NCI-H1930 (cell line): ENCODE measurements around the gene GNA12.

Source experiments
- DNase-seq, 2 experiments: peaks; one replicate each; lab custom pipeline; 2025; lab: John Stamatoyannopoulos, UW

Gene GNA12

DNA sequence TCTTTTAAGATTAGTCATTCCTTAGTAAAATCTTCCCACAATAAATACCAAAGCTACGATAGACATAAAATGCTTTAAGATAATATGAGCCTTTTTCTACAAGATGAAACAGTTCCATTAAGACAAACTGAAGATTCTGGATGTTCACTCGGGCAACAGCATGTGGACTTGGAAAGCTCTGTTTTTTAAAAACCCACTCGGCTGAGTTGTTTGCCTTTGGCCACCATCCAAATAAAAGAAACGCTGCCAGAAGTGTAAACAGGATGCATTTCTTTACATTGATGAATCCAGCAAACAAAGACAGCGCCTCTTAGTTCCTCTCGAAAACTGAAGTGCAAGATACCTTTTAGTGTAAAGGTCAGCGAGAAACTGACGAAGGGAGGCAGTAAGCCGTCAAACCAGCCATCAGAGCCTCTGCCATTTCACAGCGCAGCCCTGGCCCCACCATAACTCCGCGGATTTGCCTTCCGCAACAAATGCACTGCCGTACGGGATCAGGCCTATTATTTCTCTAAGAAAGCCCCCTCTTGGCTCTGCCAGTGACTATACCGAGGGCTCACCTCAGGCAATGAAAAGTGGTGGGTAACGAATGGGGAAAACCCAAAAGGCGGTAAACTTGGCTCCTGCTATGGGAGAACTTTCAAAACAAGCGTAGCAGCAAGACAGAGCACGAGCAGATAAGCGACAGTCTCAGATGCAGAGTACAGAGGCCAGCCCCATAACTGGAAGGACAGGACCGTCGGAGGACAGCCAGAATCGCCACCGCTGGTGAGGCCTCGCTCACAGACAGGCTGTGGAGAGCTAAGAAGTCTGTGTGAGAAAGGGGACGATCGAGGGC, 41.4 kb downstream of the GNA12 start:
- DNase-seq, result no peak

DNA sequence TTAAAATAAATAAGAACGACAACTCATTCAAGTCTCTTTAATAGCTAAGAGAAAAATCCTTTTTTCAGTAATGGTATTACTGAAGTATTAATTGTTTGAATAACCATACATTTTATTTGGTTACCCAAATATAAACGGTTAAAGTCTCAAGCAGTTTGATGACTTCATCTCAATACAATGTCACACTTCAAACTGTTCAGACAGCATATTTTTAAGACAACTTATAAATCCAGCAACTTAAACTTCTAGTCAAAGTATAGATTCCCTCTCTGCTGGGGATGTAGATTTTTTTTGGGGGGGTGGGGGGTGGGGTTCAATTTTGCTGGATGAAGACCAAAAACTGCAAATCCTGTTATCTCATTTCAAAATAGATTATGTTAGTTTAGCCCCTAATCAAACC, 42.0 kb downstream of the GNA12 start:
- DNase-seq, result no peak

DNA sequence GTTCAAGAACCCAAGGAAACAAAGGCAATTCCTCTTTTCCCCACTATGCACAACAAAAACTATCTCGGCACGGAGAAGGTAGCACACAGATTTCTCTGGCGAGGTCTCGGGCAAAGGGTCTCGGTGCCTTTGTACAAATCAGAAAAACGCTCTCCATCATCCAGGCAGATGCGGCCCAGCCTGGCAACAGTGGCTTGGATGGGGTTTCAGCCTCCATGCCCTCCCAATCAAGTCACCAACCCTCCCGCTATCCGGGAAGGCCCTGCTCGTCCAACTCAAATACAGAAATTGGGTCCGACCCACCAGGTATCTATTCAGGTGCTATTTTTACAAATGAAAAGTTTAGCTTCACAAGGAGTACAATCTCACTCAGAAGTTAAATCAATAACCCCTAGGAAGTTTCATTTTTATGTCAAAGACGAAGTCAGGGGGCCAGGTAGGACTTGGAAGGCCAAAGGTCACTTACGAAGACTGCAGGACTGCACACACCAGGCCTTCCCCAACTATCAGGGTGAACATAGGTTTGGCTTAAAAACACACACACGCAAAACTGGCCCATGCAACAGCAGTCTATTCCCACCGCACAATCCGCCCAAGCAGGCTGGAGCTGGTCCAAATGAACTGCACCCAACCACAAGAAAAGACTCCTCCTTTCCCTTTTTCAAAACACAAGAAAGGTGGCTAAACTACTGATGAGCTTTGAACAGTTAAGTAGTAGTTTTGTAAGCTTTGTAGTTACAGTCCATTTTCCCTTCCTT, 43.0 kb downstream of the GNA12 start:
- no peak for DNase-seq

DNA sequence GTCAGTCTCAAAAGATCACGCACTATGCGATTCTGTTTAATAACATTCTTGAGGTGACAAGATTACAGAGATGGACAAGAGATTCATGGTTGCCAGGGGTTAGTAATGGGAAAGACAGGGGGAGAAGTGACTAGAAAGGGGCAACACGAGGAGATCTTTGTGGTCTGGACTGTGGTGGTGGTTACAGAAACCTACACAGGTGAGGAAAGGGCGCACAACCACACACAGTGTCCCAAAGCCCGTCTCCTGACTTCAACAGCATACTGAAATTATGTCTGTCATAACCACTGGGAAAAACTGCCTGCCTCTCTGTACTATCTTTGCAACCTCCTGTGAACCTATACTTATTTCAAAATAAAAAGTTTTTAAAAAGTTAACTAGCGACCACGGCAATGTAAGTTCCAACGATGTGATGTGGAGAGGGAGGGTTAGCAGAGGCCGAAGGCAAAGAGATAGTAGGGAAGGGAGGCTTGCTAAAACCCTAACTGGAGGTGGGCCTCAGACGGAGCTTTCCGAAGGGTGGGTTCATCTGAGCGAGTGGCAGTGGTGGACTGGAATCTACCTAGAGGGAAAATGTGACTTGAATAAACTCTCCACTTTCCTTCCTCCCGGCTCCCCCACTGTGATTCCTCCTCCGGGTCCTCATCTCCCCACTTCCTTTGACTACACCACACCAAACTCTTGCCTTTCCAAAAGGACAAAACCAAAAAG, 43.7 kb downstream of the GNA12 start:
- DNase-seq, result no peak

DNA sequence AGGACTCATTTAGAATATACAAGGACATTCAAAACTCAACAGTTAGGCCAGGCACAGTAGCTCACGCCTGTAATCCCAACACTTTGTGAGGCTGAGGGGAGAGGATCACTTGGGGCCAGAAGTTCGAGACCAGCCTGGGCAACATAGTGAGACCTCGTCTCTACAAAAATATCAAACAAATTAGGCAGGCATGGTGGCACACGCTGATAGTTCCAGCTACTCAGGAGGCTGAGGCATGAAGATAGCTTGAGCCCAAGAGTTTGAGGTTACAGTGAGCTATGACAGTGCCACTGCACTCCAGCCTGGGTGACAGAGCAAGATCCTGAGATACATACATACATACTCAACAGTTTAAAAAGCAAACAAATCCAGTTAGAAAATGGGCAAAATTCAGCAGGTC, 44.9 kb downstream of the GNA12 start:
- DNase-seq, result no peak

DNA sequence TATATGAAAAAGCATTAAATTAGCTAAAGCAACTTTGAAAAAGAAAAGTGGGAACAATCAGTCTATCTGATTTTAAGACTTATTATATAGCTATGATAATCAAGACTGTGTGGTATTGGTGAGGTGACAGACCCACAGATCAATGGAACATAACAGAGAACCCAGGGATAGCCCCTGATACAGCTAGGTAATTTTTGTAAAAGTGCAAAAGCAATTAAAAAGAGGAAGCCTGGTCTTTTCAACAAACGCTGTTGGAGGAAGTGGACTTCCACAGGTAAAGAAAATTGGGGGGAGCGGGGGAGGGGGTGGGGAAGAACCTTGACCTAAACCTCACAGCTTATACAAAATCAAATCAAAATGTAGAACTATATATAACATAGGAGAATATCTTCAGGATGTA, 45.4 kb downstream of the GNA12 start:
- no peak for DNase-seq

DNA sequence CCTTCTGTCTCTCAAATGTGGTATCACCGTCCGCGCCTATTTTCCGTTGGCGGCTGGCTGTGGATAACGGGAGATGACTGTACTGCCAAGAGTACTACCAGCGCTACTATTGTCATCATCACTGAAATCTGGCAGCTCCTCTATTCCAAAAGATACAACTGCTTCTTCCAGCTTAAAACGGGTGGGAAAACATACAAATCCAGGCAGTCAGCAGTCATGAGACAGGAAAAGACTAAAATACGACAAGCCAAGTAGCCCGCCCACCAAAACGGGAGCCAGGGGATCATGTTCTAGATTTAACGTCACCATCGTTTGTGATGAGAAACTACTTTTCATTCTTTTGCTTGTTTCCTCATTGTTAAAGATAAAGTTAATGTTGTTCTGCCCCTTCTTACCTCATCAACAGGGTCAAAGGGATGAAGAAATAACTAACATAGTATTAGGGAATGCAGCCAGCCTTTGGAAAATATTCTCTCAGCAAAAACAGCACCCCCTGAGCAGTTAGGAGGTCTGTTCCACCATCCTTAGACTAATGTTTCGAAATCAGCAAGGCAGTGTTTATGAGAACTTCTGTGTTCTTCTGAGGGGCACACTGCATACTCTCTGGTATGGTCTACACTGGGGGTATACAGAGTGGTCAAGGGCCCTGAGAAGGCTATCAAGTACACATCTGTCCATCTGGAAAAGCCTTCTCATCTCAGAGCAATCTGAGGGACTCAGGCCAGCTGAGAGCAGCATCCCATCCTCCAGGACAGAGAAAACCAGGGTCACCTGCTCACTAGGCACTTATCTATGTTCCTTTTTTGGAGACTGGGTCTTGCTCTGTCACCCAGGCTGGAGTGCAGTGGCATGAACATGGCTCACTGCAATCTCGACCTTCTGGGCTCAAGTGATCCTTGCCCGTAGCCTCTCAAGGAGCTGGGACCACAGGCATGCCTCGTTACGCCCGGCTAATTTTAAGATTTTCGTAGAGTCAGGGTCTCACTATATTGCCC, 47.5 kb downstream of the GNA12 start:
- no peak for DNase-seq

DNA sequence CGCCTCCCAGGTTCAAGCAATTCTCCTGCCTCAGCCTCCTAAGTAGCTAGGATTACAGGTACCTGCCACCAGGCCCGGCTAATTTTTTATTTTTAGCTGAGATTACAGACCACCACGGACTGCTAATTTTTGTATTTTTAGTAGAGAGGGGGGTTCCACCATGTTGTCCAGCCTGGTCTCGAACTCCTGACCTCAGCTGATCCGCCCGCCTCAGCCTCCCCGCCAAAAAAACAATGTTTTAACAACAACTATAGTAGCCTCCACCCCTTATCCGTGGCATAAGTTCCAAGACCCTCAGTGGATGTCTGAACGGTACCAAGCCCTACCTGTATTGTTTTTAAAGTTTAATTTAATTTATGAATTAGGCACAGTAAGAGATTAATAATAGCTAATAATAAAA, 48.2 kb downstream of the GNA12 start:
- no peak for DNase-seq

DNA sequence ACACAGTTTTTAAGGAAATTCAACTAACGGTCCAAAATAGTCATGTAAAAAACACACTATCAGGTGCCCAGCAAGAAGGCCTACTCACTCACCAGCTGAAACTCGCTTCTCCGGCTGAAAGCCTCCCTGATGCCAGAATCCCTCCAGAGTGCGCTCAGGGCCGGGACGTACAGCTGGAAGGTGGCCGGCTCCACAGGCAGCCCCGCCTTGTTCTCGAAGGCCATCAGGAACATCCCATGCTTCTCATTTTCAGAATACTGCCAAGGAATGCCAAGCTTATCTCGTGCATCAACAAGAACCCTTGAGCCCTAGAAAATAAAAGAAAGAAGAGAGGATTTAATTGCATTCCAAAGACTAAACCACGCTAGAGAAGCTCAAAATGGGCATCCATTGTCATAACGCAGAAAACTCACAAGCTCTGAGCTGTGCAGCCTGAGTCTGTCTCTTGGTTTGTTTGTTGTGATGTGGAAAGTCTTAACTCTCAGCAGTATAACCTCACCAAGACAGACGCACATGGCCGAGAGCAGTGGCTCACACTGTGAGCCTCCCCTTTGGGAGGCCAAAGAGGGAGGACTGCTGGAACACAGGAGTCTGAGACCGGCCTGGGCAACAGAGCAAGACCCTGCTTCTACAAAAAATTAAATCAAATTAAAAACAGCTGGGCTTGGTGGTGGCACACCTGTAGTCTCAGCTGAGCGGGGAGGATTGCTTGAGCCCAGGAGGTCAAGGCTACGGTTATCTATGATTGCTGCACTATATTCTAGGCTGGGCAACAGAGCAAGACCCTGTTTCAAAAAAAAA, 49.1 kb downstream of the GNA12 start:
- DNase-seq, result no peak

DNA sequence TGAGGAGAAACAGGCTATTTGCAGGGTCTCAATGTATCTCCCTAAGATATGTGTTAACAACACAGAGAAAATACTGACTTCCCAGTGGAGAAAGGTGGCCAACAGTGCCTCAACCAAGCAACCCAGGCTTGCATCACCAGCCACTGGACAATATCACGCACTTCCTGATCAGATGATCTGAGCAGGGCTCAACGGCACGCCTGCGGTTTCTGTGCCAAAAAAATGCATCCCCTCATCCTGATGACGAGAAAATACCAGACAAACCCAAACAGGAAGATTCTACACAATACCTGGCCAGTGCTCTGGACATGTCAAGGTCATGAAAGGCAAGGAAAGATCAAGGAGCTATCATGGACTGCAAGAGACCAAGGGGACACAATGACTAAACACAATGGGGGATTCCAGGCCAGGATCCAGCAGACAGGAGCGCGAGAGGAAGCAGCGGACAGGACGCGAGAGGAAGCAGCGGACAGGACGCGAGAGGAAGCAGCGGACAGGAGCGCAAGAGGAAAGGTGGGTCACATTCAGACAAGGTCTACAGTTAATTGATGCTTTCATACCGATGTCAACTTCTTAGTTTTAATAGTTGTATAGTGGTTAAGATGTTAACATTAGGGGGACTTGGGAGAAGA, 51.1 kb downstream of the GNA12 start:
- DNase-seq, result no peak

DNA sequence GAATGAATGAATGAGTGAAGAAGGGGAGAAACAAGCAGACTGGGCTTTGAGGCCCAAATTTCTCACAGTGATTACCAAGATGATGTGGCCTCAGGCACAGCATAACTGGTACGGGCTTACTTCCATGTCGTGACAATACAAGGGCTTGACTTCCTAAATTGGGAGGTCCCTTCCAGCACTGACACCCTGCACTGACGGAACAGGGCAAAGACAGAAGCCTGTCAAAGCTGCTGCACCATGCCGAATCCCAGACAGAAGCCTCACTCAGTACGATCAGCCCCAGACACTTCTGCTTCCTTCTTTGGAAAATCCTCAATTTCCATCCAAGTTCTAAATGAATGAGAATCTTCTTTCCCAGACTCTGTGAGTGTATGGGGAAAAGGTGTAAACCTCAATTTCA, 51.9 kb downstream of the GNA12 start:
- DNase-seq, result no peak

DNA sequence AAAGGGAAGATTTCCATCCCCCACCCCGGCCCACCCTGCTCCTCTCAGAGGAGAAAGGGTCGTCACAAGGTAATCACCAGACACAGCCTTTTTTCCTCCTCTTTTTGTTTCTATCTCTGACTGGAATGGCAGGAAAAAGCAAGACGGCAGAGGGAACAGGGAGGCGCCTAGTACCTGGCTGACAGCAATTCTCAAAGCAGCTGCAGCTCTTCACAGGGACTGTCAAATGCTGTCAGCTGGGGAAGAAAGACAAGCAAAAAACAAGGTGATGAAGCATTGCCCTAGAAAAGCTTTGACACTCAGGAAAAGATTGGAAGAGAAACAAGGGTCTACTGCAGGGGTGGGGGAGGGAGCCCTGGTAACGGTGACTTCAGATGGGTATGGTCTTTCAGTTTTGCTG, 52.7 kb downstream of the GNA12 start:
- no peak for DNase-seq

DNA sequence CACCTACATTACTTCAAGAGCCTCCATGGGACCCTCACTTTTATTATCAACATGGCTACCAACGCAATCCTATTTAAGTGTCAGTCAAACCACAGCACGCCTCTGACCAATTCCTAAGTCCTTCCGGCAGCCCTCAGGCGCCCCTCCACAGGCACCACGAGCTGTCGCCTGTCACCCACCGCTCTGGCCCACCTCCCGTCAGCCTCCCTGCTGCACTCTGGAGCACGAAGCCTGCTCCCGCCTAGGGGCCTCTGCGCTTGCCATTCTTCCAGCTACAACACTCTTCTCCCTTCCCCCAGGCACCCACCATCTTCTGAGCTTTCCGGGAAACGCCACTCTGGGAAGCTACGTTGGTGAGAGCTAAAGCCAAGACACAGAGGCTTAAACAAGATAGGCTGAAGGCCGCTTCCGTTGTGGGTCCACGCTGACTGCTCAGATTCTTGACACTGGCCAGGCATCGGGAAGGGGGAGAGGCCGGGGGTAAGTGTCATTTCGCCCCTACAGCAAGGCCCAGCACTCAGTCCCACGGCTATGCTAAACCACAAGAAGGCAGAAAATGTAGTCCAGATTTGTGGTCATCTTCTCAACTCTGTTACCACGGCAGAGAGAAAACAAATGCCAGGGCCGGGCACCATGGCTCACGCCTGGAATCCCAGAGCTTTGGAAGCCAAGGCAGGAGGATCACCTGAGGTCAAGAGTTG, 56.7 kb downstream of the GNA12 start:
- DNase-seq, result no peak

DNA sequence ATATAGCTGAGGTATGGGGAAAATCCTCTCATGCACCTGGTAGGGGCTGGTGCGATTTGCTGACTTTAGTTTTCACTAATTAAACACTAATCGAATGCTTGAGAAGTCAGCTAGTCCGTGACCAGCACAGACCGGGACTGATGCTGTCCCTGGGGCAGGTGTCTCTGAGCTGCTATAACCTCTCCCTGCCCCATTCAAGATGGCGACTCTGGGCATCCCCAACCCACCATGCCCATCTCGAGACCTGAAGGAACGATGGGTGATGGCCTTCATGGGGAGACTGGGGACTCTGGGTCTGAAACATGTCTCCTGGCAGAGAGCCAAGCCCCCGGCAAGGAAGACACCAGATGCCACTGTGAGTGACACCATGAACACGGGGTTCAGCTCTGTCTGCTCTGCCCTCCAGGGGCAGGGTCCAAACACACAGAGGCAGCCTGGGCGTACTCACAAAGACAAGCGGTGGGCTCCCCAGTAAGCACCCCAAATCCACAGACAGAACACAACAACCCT, 57.4 kb downstream of the GNA12 start:
- no peak for DNase-seq

DNA sequence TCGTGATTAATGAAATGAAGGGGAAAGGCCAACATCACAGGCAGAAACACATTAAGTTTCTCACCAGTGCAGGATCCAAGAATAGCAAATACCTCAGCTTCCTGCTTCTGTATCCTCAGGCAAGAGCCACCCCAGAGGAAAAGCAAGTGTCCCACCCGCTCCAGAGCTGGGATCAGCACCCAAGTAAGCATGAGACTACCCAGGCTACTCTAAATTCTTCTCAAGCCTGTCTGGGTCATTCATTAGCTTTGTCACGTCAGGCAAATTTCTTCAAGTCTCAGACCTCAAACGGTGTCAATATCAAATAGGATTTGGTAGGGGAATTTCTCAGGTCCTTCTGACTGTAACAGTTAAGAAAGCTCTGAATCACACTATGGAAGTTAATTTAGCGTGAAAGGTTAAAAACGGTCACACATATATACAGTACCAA, 59.0 kb downstream of the GNA12 start:
- DNase-seq, result no peak

DNA sequence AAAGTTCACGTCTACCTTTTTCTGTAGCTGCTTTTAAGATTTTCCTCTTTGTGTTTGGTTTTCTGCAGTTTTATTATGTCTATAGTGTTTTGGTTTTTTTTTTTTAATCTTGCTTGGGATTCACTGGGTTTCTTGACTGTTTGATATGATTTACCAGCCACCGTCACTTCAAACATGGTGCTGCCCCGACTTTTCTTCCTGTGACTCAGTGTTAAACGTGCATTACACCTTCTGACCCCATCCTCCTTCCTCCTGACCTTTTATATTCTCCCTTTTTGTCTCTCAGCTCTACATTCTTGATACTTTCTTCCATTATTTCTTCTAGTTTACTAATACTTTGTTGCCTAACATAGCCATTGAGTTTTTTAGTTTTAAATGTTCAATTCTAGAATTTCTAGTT, 61.5 kb downstream of the GNA12 start:
- DNase-seq, result no peak

DNA sequence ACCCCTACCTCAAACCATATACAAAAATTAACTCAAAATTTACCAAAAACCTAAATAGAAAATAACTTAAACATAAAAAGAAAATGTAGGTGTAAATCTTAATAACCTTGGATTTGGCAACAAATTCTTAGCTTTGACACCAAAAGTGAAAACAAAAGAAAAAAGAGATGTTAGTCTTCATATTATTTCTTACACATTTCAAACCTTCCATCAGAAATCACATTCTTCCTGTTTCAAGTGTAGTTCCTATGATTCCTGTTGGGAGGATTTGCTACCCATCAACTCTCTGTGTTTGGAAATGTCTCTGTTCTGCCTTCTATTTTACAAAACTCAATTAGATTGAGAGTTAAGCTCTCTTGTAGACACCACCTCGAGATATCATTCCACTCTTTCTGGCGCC, 62.0 kb downstream of the GNA12 start:
- DNase-seq, result no peak

DNA sequence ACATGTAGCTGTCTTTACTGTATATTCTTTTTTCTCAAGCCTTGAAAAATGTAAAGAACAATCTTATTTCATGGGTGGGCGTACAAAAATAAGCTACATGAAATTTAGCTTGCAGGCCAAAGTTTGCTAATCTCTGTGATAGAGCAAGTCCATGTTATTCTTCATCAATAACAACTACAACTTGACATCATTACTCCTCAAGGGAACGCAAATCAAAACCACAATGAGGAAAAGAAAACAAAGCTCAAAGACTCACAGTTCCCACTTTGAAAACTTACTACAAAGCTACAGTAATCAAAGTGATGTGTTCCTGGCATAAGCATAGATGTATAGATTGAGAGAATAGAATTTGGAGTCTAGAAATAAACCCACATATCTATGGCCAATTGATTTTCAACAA, 62.5 kb downstream of the GNA12 start:
- DNase-seq, result no peak

DNA sequence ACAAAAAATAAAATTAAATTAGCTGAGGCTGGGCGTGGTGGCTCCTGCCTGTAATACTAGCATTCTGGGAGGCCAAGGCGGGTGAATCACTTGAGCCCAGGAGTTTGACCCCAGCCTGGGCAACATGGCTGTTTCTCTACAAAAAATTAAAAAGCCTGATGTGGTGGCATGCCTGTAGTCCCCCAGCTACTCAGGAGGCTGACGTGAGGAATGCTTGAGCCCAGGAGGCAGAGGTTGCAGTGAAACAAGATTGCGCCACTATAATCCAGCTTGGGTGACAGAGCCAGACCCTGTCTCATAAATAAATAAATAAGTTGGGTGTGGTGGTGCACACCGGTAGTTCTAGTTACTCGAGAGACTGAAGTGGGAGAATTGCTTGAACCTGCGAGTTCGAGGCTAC, 65.1 kb downstream of the GNA12 start:
- no peak for DNase-seq
